NCI-H345 treated with DMSO at 0.1 percent for 48 hours (cell line): Measurements from ENCODE around the gene PARD3B.

Source experiments
- DNase-seq: peaks from one replicate; lab custom pipeline; 2025; ENCODE audit not compliant: unreplicated experiment; lab: John Stamatoyannopoulos, UW

PARD3B gene

GRCh38 chr2:204986641-204987040, 441.4 kb downstream of the PARD3B start:
- no peak for DNase-seq

GRCh38 chr2:204988836-204989235, 443.6 kb downstream of the PARD3B start:
- no peak for DNase-seq

GRCh38 chr2:204989877-204990276, 444.6 kb downstream of the PARD3B start:
- no peak for DNase-seq

- DNase-seq: no peak
These were observed 456.2 kb downstream of the PARD3B start for GRCh38 chr2:205001300-205001966.

- no peak for DNase-seq
These were observed 457.1 kb downstream of the PARD3B start for GRCh38 chr2:205002390-205002789.

GRCh38 chr2:205003288-205003687, 458.0 kb downstream of the PARD3B start:
- DNase-seq: no peak

- no peak for DNase-seq
These were observed 464.9 kb downstream of the PARD3B start for GRCh38 chr2:205010196-205010595.

GRCh38 chr2:205011031-205011430, 465.8 kb downstream of the PARD3B start:
- no peak for DNase-seq

GRCh38 chr2:205012961-205013360, 467.7 kb downstream of the PARD3B start:
- no peak for DNase-seq

- no peak for DNase-seq
These were observed 468.3 kb downstream of the PARD3B start for GRCh38 chr2:205013586-205013985.

- DNase-seq: no peak
These were observed 468.9 kb downstream of the PARD3B start for GRCh38 chr2:205014201-205014600.

- DNase-seq: no peak
These were observed 472.1 kb downstream of the PARD3B start for GRCh38 chr2:205017381-205017780.

- no peak for DNase-seq
These were observed 472.6 kb downstream of the PARD3B start for GRCh38 chr2:205017912-205018311.

- no peak for DNase-seq
These were observed 475.4 kb downstream of the PARD3B start for GRCh38 chr2:205020673-205021072.

- no peak for DNase-seq
These were observed 477.6 kb downstream of the PARD3B start for GRCh38 chr2:205022841-205023240.

GRCh38 chr2:205024822-205025518, 479.7 kb downstream of the PARD3B start:
- no peak for DNase-seq

GRCh38 chr2:205025580-205026240, 480.4 kb downstream of the PARD3B start:
- DNase-seq: no peak

- DNase-seq: no peak
These were observed 485.4 kb downstream of the PARD3B start for GRCh38 chr2:205030695-205031094.

GRCh38 chr2:205032093-205032551, 486.8 kb downstream of the PARD3B start:
- no peak for DNase-seq

GRCh38 chr2:205033431-205033830, 488.2 kb downstream of the PARD3B start:
- no peak for DNase-seq

GRCh38 chr2:205034034-205034433, 488.8 kb downstream of the PARD3B start:
- DNase-seq: peak; percentile 51

GRCh38 chr2:205040323-205040722, 495.0 kb downstream of the PARD3B start:
- DNase-seq: no peak
